Astrocyte of the cerebellum (primary cell): ENCODE results near the gene FGF2.

Experiments used
- DNase-seq: peaks from one replicate; pipeline ENCODE4 v3.0.0-alpha.2; 2011; ENCODE audit warnings: low read depth
- H3K4me3 ChIP-seq: 2 replicates; pipeline ENCODE4 v1.5.1; 2011; ENCODE audit warnings: mild to moderate bottlenecking, low read depth, low read length, moderate library complexity
- CTCF ChIP-seq: IDR thresholded peaks from 2 replicates; pipeline ENCODE4 v1.5.1; 2012; ENCODE audit warnings: low read length, low read depth, moderate library complexity, mild to moderate bottlenecking; ENCODE audit errors: missing control alignments
- in situ Hi-C: cut with HindIII; loops from 2 replicates; pipeline ENCODE4 v1.10.0; 2017; ENCODE audit warnings: low sequenced_read_pairs

The FGF2 gene

GRCh38 chr4:122896270-122896669 is 69.6 kb downstream of the FGF2 start:
- in situ Hi-C loops: no loop called here
- no peak overlapping the region for H3K4me3 ChIP-seq
- no peak for TF ChIP-seq CTCF
- DNase-seq: no peak

GRCh38 chr4:122898370-122899150 is 71.9 kb downstream of the FGF2 start:
- in situ Hi-C loops: no loop called here
- DNase-seq: peak; percentile 97
- no peak for TF ChIP-seq CTCF
- no peak overlapping the region for H3K4me3 ChIP-seq

- DNase-seq: no peak
- no peak for TF ChIP-seq CTCF
- in situ Hi-C loops: no loop called here
- H3K4me3 ChIP-seq: no peak overlapping the region
These were observed 73.1 kb downstream of the FGF2 start for GRCh38 chr4:122899682-122900081.

GRCh38 chr4:122900314-122900713 is 73.7 kb downstream of the FGF2 start:
- no peak overlapping the region for H3K4me3 ChIP-seq
- TF ChIP-seq CTCF: no peak
- DNase-seq: no peak
- in situ Hi-C loops: no loop called here

- DNase-seq: no peak
- no peak for TF ChIP-seq CTCF
- in situ Hi-C loops: no loop called here
- no peak overlapping the region for H3K4me3 ChIP-seq
These were observed 74.8 kb downstream of the FGF2 start for GRCh38 chr4:122901247-122902010.

GRCh38 chr4:122903766-122904288 is 77.2 kb downstream of the FGF2 start:
- no peak for DNase-seq
- TF ChIP-seq CTCF: no peak
- in situ Hi-C loops: no loop called here
- no peak overlapping the region for H3K4me3 ChIP-seq
